Nephron progenitor cell (in vitro differentiated cells): ENCODE measurements around the gene ERP44.
"Not testable (repeated sequence)": the region's sequence is repeated elsewhere in the genome, so short reads cannot be mapped to it uniquely, and the experiment has no call there.

Experiments used
- DNase-seq: peaks from one replicate; pipeline ENCODE4 v3.0.0; 2021
- H3K27ac Mint-ChIP-seq: 2 replicates; pipeline ENCODE4 v1.8.0; 2021; ENCODE audit warnings: mild to moderate bottlenecking, moderate library complexity, mixed read lengths
- H3K27me3 Mint-ChIP-seq: 2 replicates; pipeline ENCODE4 v1.8.0; 2021; ENCODE audit warnings: mild to moderate bottlenecking, low read depth, mixed read lengths; ENCODE audit not compliant: poor library complexity
- H3K36me3 Mint-ChIP-seq: 2 replicates; pipeline ENCODE4 v1.8.0; 2021; ENCODE audit warnings: low read depth, mixed read lengths
- H3K4me1 Mint-ChIP-seq: 2 replicates; pipeline ENCODE4 v1.8.0; 2021; ENCODE audit warnings: mixed read lengths
- H3K4me3 Mint-ChIP-seq: 2 replicates; pipeline ENCODE4 v1.8.0; 2021; ENCODE audit warnings: mild to moderate bottlenecking, moderate library complexity, mixed read lengths
- H3K9me3 Mint-ChIP-seq: 2 replicates; pipeline ENCODE4 v1.8.0; 2021; ENCODE audit warnings: mild to moderate bottlenecking, moderate library complexity, mixed read lengths
- TF ChIP-seq, protein P1 (sequence below): fragments of 200-600 bp; sonication (generic); IDR thresholded peaks from 2 replicates; pipeline ENCODE4 v1.5.0; 2021; ENCODE audit warnings: antibody characterized with exemption

Gene ERP44

DNA sequence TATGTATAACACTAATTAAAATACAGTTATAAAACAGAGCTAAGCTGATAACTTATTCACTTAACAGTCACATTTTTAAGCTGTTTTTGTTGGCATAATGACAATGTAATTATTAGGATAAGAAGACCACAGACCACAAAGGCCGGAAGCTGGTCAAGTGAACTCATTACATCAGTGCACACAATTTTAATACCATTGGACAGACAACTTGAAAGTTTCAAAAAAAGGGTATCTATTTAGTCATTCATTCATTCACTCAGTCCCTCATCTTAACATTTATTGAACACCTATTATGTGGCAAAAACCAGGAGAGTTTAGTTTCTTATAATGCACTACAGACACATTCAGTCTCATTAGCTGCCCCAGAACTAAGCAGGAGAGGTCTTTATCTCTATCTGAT, 11.6 kb downstream of the ERP44 start:
- Mint-ChIP-seq H3K4me1 (peaks cover 4% of the 10 kb centered on the region), H3K9me3 (no peaks in the 10 kb centered on the region), H3K27ac (no peak overlapping the region), H3K36me3 (no peaks in the 10 kb centered on the region), H3K27me3 (no peaks in the 10 kb centered on the region), H3K4me3 (no peak overlapping the region)
- TF ChIP-seq, protein P1, sequence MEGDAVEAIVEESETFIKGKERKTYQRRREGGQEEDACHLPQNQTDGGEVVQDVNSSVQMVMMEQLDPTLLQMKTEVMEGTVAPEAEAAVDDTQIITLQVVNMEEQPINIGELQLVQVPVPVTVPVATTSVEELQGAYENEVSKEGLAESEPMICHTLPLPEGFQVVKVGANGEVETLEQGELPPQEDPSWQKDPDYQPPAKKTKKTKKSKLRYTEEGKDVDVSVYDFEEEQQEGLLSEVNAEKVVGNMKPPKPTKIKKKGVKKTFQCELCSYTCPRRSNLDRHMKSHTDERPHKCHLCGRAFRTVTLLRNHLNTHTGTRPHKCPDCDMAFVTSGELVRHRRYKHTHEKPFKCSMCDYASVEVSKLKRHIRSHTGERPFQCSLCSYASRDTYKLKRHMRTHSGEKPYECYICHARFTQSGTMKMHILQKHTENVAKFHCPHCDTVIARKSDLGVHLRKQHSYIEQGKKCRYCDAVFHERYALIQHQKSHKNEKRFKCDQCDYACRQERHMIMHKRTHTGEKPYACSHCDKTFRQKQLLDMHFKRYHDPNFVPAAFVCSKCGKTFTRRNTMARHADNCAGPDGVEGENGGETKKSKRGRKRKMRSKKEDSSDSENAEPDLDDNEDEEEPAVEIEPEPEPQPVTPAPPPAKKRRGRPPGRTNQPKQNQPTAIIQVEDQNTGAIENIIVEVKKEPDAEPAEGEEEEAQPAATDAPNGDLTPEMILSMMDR, result no peak
- DNase-seq, result no peak

DNA sequence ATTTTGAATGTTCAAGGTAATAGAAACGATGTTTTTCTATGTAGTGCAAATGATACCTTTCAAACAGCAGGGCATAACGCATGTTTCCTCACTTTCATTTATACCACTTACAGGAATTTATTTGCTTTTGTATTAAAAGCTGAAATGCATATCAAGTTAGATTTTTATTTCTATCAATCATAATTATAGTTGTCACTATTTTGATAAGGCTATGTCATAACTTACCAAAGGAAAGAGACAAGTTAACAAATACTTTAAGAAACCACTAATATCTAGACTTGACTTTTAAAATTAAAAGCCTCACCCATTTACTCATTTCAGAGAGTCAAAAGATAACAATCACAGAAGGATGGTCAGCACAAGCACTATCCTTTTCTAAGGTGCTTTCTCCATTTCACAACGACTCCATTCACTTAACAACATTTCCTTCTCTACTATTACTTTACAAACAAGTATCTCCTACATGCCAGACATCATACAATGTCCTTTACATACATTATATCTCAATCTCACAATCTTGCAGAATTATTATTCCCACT, 12.6 kb downstream of the ERP44 start:
- Mint-ChIP-seq H3K27ac (no peak overlapping the region), H3K9me3 (no peaks in the 10 kb centered on the region), H3K4me3 (no peak overlapping the region), H3K27me3 (no peaks in the 10 kb centered on the region), H3K4me1 (peaks cover 4% of the 10 kb centered on the region), H3K36me3 (no peaks in the 10 kb centered on the region)
- TF ChIP-seq, protein P1, result no peak
- DNase-seq, result no peak

GRCh38 chr9:100084734-100085133, 14.1 kb downstream of the ERP44 start:
- Mint-ChIP-seq H3K9me3 (no peaks in the 10 kb centered on the region), H3K4me3 (no peak overlapping the region), H3K27ac (no peak overlapping the region), H3K27me3 (no peaks in the 10 kb centered on the region), H3K36me3 (no peaks in the 10 kb centered on the region), H3K4me1 (peaks cover 4% of the 10 kb centered on the region)
- TF ChIP-seq, protein P1, result no peak
- DNase-seq, result no peak

GRCh38 chr9:100084128-100084453, 14.7 kb downstream of the ERP44 start:
- H3K36me3 Mint-ChIP-seq, result no peaks in the 10 kb centered on the region
- TF ChIP-seq, protein P1, result no peak
- no peaks in the 10 kb centered on the region for H3K9me3 Mint-ChIP-seq
- no peak for DNase-seq
- H3K27me3 Mint-ChIP-seq, result no peaks in the 10 kb centered on the region
- peaks cover 4% of the 10 kb centered on the region for H3K4me1 Mint-ChIP-seq
- no peak overlapping the region for H3K4me3 Mint-ChIP-seq
- H3K27ac Mint-ChIP-seq, result no peak overlapping the region

GRCh38 chr9:100083448-100084127, 15.2 kb downstream of the ERP44 start:
- peaks cover 4% of the 10 kb centered on the region for H3K4me1 Mint-ChIP-seq
- H3K9me3 Mint-ChIP-seq, result no peaks in the 10 kb centered on the region
- DNase-seq, result no peak
- no peaks in the 10 kb centered on the region for H3K27me3 Mint-ChIP-seq
- TF ChIP-seq, protein P1, result no peak
- no peak overlapping the region for H3K27ac Mint-ChIP-seq
- no peaks in the 10 kb centered on the region for H3K36me3 Mint-ChIP-seq
- H3K4me3 Mint-ChIP-seq, result no peak overlapping the region

DNA sequence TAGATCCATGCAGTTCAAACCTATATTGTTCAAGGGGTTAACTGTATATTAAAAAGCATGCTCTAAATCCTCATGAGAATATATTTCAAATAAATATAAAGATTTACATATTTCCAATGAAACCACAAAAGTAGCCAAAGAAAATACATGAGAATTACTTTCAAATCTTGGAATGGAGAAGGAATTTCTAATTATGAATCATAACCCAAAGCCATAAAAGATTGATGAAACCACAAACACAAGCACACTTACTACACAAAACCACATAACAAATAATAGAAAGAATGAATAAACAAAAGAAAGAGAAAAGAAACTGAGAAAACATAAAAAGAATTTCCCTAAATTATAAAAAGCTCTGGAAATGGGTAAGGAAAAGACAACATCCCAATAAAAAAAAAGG, 16.0 kb downstream of the ERP44 start:
- no peak overlapping the region for H3K4me3 Mint-ChIP-seq
- TF ChIP-seq, protein P1, result no peak
- H3K27ac Mint-ChIP-seq, result no peak overlapping the region
- no peak for DNase-seq
- no peaks in the 10 kb centered on the region for H3K36me3 Mint-ChIP-seq
- H3K9me3 Mint-ChIP-seq, result no peaks in the 10 kb centered on the region
- H3K27me3 Mint-ChIP-seq, result no peaks in the 10 kb centered on the region
- H3K4me1 Mint-ChIP-seq, result no peaks in the 10 kb centered on the region

DNA sequence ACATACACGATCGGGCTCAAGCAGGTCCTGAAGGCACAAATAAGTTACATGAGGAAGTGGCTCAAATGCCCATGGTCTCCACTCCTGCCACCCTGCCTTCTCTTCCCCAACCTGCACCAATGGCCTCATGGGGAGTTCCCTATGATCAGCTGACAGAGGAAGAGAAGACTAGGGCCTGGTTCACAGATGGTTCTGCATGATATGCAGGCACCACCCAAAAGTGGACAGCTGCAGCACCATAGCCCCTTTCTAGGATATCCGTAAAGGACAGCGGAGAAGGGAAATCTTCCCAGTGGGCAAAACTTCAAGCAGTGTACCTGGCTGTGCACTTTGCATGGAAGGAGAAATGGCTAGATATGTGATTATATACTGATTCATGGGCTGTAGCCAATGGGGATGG, 22.5 kb downstream of the ERP44 start:
- not testable (repeated sequence) for DNase-seq, H3K27ac Mint-ChIP-seq, H3K9me3 Mint-ChIP-seq, H3K4me1 Mint-ChIP-seq, H3K36me3 Mint-ChIP-seq, H3K4me3 Mint-ChIP-seq, H3K27me3 Mint-ChIP-seq
